GM12801 (cell line): Measurements from ENCODE around the gene GRK5.

ENCODE experiments used
- TF ChIP-seq, protein P1 (sequence below): IDR thresholded peaks from one replicate; pipeline ENCODE4 v1.5.1; 2011; ENCODE audit warnings: control low read depth; ENCODE audit not compliant: insufficient read length; ENCODE audit errors: extremely low read depth

The GRK5 gene

GRCh38 chr10:119275085-119275484 lies 67.7 kb downstream of the GRK5 start:
- TF ChIP-seq, protein P1, sequence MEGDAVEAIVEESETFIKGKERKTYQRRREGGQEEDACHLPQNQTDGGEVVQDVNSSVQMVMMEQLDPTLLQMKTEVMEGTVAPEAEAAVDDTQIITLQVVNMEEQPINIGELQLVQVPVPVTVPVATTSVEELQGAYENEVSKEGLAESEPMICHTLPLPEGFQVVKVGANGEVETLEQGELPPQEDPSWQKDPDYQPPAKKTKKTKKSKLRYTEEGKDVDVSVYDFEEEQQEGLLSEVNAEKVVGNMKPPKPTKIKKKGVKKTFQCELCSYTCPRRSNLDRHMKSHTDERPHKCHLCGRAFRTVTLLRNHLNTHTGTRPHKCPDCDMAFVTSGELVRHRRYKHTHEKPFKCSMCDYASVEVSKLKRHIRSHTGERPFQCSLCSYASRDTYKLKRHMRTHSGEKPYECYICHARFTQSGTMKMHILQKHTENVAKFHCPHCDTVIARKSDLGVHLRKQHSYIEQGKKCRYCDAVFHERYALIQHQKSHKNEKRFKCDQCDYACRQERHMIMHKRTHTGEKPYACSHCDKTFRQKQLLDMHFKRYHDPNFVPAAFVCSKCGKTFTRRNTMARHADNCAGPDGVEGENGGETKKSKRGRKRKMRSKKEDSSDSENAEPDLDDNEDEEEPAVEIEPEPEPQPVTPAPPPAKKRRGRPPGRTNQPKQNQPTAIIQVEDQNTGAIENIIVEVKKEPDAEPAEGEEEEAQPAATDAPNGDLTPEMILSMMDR, result no peak

DNA sequence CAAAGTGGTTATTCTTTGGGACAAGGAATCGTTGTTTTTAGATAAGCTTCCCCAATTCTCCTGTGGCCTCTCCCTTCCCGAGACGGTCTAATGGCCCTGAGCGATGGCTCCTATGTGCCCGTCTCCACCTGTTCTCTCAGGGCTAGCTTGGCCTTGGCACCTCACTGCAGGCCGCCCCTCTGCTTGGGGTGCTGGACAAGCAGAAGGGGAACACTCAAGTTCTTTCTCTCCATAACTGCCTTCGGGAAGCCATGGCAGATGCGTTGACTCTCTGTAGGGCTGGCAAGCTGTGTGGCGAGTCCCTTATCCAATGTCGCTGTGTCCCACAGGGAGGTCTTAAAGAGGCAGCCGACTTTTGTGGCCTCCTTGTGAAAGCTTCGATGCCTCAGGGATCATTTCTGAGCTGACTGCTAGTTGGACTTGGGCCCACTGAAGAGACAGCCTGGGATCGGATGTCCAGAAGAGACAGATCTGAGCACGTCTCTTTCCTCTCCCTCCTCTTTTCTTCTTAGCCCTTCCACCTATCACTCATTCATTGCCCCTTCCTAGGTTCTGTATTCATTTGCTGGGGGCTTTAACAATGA lies 70.8 kb downstream of the GRK5 start:
- TF ChIP-seq, protein P1, result no peak

- TF ChIP-seq, protein P1, result no peak
Observed at GRCh38 chr10:119279441-119279840, 72.1 kb downstream of the GRK5 start.

GRCh38 chr10:119281581-119282071 lies 74.3 kb downstream of the GRK5 start:
- TF ChIP-seq, protein P1, result no peak

GRCh38 chr10:119282446-119282845 lies 75.1 kb downstream of the GRK5 start:
- TF ChIP-seq, protein P1, result no peak

DNA sequence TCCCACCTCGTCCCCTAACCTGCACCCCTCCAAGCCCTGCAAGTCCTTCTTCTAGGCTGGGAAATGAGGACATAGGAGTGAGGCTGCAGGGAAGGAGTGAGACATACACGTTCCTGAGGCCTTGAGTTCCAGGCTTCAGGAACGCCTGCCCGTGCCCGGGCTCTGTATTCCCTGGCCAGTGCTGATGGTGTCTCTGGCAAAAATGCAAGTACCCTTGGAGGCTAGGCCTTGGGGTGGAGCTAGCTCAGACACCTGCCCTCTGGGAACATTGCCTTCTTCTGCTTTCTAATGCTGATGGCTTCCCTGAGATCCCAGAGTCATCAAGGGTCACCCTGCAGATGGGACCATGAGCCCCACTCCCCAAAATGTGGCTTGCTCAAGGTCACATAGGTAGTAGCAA lies 76.0 kb downstream of the GRK5 start:
- TF ChIP-seq, protein P1, result no peak

- TF ChIP-seq, protein P1, result no peak
Observed at GRCh38 chr10:119283818-119284217, 76.4 kb downstream of the GRK5 start.
